T47D (cell line): ENCODE results near the gene HPSE2.

ENCODE experiments used
- DNase-seq, 2 experiments: peaks; one replicate each; pipeline versions ENCODE4 v3.0.0 to v3.0.0-alpha.2; 2011 to 2012; ENCODE audit warnings: low read depth in 1 of 2, low spot score in 1 of 2
- JUND ChIP-seq: IDR thresholded peaks from 2 replicates; pipeline ENCODE4 v1.6.1; 2012; ENCODE audit warnings: low read depth
- in situ Hi-C: cut with HindIII; loops from 2 replicates; pipeline ENCODE4 v1.10.0; 2016; ENCODE audit warnings: low sequenced_read_pairs, low pct_unique_long_range_greater_than_20kb

HPSE2 gene

DNA sequence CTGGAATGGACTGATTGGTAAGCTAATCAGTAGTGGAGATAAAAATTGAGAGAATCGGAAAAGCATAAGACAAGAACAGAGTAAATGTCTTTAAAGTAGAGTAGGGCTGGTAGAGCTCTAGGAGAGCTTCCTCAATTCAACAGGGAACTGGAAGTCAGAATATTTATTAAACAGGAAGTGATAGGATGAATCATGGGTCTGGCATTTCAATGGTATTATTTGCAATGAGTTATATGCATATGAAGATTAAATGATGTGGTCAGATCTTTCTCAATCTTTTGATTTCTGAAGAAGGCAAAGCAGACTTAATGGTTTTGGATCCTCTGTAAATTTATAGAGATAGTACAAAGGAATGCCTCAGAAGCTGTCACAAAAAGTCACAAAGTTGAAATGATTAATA, 349.0 kb downstream of the HPSE2 start:
- in situ Hi-C loops, result no loop called here
- no peak for TF ChIP-seq JUND
- DNase-seq, result no peak

DNA sequence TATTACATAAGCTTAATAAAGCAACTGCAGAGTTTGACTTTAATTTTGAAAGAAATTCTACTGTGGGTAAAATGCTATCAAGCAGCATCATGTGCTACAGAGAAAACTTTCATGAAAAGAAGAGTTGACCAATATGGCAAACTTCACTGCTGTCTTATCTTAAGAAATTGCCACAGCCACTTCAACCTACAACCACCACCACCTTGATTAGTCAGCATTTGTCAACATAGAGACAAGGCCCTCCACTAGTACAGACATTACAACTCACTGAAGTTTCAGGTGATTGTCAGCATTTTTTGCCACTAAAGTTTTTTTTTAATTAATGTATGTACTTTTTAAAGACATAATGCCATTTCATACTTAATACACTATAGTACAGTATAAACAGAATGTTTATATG, 350.3 kb downstream of the HPSE2 start:
- TF ChIP-seq JUND, result no peak
- DNase-seq, result no peak
- in situ Hi-C loops, result no loop called here

DNA sequence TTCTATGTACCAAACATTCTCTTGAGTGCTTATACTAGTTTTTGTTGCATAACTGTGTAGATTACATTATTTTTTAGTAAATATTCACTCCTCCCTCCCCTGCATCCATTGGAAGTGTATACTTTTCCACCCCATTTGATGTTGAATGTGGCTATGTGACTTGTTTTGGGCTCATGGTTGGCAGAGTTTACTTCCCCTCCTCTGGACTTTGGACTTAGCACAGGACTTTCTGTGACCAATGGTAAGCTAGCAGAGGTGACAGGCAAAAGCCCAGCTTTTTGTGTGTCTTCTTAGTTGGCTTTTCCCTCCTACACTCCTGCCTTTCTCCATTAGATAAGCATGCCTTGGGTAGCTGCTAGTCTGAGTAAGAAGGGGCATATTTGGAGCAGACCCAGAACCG, 353.9 kb downstream of the HPSE2 start:
- no peak for DNase-seq
- TF ChIP-seq JUND, result no peak
- in situ Hi-C loops, result no loop called here

DNA sequence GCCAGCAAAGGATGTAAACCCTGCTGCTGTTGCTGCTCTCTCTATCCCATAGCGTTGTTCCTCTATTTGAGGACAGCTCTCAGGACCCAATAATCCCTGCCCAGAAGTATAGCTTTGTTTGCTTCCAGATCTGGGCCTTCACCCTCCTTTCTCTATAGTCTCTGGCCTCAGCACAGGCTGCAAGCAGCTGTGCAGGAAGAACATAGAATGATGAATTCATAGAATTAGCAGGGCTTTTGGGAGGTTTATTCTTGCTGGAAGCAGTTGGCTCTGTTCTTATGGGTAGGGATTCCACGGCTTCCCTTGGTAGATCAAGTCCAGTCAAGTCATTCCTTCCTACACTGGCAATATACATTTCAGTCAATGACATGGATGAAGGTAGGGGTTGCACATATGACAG, 354.7 kb downstream of the HPSE2 start:
- no peak for TF ChIP-seq JUND
- DNase-seq, result no peak
- in situ Hi-C loops, result no loop called here

DNA sequence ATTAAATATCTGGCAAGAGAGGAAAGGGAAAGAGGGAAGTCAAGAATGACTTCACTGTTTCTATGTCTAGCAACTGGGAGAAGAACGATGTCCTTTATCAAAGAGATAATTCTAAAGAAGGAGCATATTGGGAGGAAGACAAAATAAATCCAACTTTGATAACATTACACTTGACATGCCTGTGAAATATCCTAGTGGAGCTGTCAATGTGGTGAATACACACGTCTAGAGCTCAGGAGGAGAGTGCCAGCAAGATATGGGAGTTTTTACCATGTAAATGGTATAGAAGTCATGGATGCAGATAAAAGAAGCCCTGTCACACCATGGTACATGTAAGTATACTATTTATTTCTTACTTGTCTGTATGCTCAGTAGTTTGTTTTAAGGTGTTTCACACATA, 356.7 kb downstream of the HPSE2 start:
- in situ Hi-C loops, result no loop called here
- no peak for TF ChIP-seq JUND
- DNase-seq, result no peak

DNA sequence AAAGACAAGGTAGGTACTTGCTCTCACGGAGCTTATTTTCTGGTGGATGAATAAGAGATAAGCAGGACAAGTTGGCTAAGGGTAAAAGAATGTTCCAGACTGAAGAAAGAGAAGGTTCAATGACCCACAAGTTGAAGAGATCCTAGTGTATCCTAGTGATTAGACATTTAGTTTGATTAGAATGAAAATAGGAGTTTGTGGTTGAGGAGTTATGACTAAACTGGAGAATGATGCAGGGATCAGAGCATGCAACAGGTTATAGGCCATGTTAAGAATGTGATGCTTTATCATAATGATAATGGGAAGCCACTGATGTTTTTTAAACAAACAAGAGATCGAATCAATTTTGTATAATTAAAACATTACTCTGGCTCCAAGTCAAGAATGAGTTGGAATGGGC, 357.2 kb downstream of the HPSE2 start:
- TF ChIP-seq JUND, result no peak
- no peak for DNase-seq
- in situ Hi-C loops, result no loop called here

DNA sequence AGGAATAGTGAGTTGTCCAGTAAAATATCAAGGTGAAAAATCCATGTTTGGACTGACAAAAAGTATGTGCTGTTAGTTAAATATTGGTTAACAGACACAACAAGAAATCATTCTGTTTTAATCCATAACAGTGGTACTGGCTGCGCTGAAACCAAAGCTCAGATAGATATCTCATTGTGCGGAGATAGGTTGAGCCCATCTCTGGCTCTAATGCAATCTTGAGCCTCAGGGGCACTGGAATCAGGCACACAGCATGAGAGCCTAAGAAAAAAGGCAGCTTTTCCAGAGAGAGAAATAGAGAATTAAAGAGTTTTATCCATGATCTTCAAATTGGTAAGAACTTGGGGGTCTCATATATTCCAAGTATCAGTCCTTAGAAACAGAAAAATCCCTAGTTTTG, 373.7 kb downstream of the HPSE2 start:
- no peak for DNase-seq
- in situ Hi-C loops, result no loop called here
- no peak for TF ChIP-seq JUND

DNA sequence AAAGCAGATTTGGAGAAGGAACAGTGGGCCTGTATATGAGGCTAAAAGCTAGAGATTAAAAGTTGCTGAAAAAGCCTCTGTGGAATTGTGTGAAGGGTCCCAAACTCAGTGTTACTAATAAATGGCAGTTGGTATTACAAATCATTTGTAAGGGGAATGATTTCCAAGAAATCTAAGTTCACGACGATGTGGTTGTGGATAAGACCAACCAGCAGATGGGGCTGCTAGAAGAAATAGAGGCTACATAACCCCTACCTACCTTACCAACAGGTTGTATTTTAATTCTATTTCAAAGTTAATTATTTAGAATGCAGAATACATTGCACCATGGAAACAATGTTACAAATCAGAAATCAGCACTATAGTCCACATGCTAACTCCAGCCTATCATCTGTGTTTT, 377.1 kb downstream of the HPSE2 start:
- in situ Hi-C loops, result no loop called here
- DNase-seq, result peak in 1 of 2 experiments; percentile 57
- no peak for TF ChIP-seq JUND

DNA sequence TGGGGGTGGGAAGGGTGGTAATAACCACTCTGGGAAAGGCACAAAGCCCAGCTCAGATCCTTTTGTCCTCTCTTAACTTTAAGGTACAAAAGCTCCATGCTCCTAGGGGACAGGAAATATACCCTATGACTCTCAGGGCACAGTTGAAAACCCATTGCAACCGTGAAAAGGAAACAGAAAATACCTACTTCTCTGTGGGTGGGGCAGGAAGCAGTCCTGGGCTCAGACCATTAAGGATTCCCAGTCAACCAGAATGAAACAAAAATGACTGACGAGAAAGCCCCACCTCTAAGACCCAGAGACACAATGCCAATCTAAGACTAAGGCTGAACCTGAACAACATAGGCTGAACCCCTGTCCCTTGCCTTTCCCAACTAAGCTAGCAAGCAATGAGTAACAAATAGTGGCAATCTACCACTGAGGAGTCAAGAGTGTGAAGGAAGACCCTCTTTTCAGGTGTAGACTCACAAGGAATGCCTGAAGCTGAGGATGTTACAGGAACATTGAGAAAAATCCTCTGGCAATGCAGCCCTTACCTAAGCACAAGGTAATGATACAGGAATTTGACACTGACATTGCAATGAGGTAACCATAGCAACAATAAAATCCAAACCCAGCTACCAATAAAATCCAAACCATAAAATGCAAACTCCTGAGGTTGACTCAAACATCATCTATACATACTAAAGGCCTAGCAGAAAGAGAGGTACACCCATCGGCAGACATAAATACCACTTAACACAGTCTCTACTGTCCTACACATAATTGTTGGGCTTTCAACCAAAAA, 380.1 kb downstream of the HPSE2 start:
- no peak for TF ChIP-seq JUND
- DNase-seq, result no peak
- in situ Hi-C loops, result no loop called here

DNA sequence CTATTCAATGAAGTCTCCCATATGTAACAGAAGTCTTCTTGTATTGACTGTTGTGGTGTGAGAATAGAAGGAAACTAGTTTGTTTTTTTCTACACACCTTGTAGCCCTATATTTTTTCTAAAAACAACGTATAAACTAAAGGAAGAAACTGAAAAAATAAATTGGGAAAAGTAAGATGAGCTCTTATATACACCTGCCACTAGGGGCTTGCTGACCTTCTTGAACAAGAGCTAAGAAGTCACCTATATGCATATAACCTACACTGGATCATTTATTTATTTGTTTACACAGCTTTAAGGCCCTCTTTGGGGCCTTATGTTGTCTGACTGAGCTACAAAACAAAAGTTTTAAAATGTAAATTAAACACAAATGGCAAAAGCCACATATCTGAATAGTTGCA, 383.0 kb downstream of the HPSE2 start:
- no peak for TF ChIP-seq JUND
- in situ Hi-C loops, result no loop called here

DNA sequence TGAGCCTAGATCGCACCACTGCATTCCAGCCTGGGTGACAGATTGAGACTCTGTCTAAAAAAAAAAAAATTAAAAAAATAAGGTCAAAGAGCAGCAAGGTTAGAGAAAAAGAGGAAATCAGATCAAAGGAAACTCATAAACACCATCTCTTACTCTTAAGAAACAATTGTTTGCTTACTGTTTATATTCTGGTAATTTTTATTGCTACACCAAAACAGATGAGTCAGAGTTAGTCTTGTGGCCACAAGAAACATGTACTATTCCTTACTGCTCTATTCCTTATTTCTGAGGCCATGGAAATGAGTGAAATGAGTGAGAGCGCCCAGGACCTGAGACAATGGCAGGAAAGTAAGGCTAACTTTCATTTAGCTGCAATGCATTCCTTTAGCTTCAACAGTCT, 387.3 kb downstream of the HPSE2 start:
- TF ChIP-seq JUND, result no peak
- no peak for DNase-seq
- in situ Hi-C loops, result no loop called here

More for the DNA sequence above, 383.0 kb downstream of the HPSE2 start:
- peak in 1 of 2 experiments; percentile 19 for DNase-seq

DNA sequence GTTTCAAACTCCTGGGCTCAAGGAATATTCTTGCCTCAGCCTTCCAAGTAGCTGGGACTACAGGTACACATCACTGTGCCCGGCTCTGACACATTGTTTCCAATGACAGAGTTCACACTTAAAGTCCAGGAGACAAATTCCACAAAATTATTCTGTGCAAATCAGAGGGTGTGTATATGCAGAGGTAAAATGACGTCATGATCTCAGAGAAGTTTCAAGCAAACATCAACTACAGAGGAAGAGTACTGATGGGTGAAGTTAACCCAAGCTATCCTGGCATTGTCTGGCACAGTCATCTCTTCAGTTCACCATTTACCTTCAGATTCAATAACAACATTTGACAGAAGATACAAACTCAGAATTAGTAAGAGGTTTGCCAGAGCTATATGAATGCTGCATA, 388.9 kb downstream of the HPSE2 start:
- in situ Hi-C loops, result no loop called here
- no peak for DNase-seq
- no peak for TF ChIP-seq JUND

DNA sequence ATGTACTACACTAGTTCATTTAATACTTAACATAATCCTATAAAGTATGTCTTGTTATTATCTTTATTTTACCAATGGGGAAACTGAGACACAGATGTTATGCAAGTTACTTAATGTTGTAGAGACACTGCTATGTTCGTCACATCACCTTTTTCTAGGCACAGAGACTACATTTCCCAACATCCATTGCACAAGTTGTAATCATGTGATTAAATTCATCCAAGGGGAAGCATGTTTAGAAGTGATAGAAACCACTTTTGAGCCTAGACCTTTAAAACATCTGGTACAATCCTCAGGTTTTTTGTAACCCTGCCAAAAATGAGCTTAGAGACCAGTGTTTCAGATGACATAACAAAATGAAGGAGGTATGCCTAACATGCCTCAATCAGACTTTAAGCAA, 402.1 kb downstream of the HPSE2 start:
- no peak for DNase-seq
- in situ Hi-C loops, result no loop called here
- TF ChIP-seq JUND, result no peak

DNA sequence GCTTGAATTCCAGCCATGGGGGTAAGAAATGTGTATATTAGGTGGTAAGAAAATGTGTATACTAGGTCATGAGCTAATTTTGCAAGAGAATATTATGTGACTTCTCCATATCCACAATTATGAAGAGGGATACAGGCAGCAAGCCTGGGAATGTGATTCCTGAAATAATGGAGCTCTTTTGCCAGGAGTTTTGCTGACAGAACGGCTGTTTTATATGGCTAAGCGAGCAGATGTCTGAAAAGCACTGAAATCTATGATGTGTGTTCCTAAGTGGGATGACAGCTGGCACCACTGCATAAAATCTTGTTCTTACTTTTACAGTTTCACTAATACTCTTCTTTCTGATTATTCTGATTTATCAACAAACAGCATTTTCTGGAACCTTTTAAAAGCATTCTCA, 402.9 kb downstream of the HPSE2 start:
- DNase-seq, result no peak
- TF ChIP-seq JUND, result no peak

DNA sequence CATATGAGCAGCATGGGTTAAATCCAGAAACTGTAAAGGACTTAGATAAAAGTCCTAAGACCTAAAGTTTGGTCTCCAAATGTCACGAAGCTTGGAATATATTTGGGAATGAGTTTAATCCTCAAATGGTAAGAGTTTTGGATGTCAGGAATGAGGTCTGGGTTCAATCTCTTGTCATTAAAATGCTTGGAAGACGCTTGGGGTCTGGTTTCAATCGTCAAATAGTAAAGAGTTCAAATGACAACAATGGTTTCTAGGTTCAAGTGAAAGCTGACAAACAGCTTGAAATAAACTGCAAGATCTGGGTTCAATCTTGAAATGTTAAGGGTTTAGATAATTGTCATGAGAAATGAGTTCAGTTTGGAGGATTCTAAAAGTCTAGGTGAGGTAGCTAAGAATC, 403.5 kb downstream of the HPSE2 start:
- TF ChIP-seq JUND, result no peak
- DNase-seq, result no peak
- in situ Hi-C loops, result no loop called here

More for the DNA sequence above, 402.9 kb downstream of the HPSE2 start:
- in situ Hi-C loops, result no loop called here
